GM18867 (cell line): ENCODE measurements around the gene UNC13B.
"Not testable (repeated sequence)": the region's sequence is repeated elsewhere in the genome, so short reads cannot be mapped to it uniquely, and the experiment has no call there.

Experiments
- ATAC-seq: cut with Tn5 transposase; IDR thresholded peaks from one replicate; pipeline ENCODE4 v1.9.1; 2021; ENCODE audit warnings: mild to moderate bottlenecking, moderate library complexity; ENCODE audit not compliant: unreplicated experiment

Gene UNC13B

DNA sequence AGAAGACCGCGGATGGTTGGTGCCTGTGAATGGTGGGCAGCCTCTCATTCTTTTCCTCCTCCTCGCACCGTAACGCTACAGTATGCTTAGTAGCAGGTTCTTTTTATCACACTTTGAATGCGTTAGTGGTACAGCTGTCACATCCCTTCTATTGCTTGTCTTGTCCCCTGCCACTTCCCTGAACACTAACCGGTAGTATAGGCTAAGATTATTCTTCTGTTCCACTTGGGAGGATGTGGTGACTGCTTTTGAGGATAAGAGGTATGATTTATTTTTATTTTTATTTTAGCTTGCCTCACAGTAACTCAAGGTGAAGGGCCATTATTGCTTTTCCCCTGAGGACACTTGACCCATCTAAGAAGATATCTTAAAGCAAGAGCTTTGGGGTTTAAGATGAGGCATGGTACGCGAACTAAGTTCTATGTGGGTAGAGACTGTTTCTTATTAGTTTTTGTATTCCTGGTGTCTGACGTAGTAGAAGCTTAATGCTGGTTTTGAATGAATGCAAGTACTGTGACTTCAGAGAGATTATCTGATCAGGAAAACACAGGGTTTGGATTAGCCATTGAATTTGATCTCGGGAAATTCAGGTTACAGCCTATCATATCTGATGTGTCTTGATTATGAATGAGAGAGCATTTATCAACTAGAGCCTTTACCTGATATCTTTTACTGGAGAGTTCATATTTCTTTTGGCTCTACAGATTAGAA lies 951 bp downstream of the UNC13B start:
- no peak for ATAC-seq

DNA sequence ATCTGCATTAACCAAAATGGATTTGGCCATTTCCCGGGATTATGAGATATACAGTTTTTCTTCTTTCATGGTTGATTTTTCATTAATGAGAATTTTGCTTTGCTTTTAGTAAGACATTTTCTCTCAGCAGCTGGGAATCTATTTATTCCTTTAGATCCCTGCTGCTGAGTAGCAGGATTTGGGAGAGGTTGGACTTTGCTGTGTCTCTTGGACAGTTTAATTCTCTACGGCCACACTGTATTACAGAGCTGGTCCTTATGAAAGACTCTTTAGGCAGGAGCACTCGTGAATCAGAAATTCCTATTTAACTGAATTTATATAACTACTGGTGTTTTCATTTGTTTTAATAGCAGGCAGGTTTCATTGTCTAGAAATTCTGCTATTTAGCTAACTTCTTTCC lies 1.6 kb downstream of the UNC13B start:
- ATAC-seq: no peak

GRCh38 chr9:35164711-35165110 lies 2.9 kb downstream of the UNC13B start:
- no peak for ATAC-seq

DNA sequence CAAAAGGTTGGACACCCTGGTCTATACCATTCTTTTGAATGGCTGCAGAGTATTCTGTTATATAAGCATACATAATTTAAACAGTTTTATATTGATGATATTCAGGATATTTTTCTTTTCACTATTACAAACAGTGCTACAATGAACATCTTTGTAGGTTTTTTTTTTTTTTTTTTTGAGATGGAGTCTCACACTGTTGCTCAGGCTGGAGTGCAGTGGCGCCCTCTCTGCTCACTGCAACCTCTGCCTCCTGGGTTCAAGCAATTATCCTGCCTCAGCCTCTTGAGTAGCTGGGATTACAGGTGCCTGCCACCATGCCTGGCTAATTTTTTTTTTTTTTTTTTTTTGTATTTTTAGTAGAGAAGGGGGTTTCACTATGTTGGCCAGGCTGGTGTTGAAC lies 5.6 kb downstream of the UNC13B start:
- ATAC-seq: not testable (repeated sequence)

DNA sequence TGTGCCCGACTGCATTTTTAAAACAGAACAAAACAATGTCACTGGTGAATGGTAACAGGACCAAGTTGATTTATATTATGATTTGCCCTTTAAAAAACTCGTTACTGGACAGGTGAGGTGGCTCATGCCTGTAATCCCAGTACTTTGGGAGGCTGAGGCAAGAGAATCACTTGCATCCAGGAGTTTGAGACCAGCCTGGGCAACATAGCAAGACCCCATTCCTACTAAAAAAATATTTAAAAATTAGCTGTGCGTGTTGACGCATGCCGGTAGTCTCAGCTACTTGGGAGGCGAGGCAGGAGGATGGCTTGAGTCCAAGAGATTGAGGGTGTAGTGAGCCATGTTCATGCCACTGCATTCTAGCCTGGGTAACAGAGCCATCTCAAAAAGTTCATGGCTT lies 7.2 kb downstream of the UNC13B start:
- ATAC-seq: no peak

- ATAC-seq: no peak
These were observed 11.1 kb downstream of the UNC13B start for GRCh38 chr9:35172878-35173277.

DNA sequence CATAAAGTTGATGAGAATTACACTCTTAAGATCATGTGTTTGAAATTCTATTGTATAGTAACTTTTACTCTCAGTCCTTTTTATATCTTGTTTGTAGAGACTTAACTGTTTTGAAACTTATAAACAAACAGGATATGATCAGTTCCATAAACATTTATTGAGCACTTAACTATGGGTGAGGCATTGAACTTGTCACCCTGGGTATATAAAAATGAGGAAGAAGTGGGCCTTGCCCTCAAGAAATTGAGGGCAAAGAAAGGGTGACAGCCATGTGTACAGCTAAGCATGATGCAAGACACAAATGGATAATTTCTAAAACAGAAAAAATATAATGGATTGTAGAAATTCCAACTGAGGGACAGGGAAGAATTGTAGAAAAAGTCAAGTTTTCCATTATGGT lies 15.7 kb downstream of the UNC13B start:
- no peak for ATAC-seq

- no peak for ATAC-seq
These were observed 17.8 kb downstream of the UNC13B start for GRCh38 chr9:35179347-35180280.

DNA sequence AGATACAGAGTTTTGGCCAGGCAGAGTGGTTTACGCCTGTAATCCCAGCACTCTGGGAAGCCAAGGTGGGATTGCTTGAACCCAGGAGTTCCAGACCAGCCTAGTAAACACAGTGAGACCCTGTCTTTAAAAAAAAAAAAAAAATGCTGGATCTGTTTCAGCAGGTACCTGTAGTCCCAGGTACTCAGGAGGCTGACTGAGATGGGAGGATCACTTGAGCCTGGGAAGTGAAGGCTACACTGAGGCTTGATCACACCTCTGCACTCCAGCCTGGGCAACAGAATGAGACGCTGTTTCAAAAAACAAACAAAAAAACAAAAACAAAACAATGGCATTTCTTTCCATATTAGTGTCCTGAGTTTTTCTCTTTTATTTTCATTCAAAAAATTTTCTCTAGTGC lies 19.0 kb downstream of the UNC13B start:
- no peak for ATAC-seq

DNA sequence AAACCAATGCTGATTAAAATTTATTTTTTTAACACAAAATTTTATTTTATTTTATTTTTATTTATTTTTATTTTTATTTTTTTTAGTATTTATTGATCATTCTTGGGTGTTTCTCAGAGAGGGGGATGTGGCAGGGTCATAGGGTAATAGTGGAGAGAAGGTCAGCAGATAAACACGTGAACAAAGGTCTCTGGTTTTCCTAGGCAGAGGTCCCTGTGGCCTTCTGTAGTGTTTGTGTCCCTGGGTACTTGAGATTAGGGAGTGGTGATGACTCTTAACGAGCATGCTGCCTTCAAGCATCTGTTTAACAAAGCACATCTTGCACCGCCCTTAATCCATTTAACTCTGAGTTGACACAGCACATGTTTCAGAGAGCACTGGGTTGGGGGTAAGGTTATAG lies 20.6 kb downstream of the UNC13B start:
- ATAC-seq: not testable (repeated sequence)

- not testable (repeated sequence) for ATAC-seq
These were observed 21.4 kb downstream of the UNC13B start for GRCh38 chr9:35182996-35183754.

- not testable (repeated sequence) for ATAC-seq
These were observed 22.1 kb downstream of the UNC13B start for GRCh38 chr9:35183755-35184480.

GRCh38 chr9:35186524-35186923 lies 24.7 kb downstream of the UNC13B start:
- ATAC-seq: no peak

GRCh38 chr9:35190203-35190602 lies 28.4 kb downstream of the UNC13B start:
- ATAC-seq: no peak

DNA sequence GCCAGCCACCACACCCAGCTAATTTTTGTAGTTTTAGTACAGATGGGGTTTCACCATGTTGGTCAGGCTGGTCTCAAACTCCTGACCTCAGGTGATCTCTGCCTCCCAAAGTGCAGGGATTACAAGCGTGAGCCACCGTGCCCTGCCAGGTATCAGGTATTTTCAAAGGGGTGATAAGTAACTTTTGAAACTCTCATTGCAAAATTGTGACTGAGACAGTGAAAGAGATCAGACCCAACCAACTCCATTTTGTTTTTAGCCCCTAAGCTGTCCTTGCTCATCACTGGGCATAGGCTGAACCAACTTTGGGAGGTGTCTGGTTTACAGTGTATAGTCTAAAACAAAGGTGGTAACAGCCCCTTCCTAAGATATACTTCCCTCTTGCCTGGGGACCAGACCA lies 29.3 kb downstream of the UNC13B start:
- no peak for ATAC-seq

- no peak for ATAC-seq
These were observed 32.0 kb downstream of the UNC13B start for GRCh38 chr9:35193762-35194161.

GRCh38 chr9:35195683-35196082 lies 33.9 kb downstream of the UNC13B start:
- no peak for ATAC-seq

GRCh38 chr9:35198191-35198590 lies 36.4 kb downstream of the UNC13B start:
- no peak for ATAC-seq

DNA sequence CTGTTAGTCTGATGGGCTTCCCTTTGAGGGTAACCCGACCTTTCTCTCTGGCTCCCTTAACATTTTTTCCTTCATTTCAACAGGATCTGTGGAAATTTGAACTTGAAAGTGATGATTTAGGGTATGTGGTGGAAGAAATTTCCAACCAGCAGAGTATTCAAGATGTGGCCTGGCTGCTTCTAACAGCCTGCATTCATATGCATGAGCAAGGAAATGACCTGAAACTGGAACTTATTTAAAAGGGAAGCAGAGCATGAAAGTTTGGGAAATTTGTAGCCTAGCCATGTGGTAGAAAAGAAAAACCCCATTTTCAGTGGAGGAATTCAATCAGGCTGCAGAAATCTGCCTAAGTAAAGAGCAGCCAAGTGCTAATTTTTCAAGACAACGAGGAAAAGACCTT lies 41.7 kb downstream of the UNC13B start:
- ATAC-seq: no peak

DNA sequence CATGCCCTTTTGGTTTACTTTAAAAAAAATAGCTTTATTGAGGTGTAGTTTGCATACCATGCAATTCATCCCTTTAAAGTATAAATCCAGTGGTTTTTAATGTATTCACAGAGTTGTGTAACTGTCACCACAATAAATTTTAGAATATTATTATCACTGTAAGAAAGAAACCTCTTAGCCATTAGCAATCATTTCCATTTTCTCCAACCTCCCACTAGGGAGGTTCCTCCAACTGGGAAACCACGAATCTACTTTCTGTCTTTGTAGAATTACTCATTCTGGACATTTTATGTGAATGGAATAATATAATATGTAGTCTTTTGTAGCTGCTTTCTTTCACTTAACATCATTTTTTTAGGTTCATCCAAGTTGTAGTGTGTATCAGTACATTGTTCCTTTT lies 43.5 kb downstream of the UNC13B start:
- ATAC-seq: no peak

DNA sequence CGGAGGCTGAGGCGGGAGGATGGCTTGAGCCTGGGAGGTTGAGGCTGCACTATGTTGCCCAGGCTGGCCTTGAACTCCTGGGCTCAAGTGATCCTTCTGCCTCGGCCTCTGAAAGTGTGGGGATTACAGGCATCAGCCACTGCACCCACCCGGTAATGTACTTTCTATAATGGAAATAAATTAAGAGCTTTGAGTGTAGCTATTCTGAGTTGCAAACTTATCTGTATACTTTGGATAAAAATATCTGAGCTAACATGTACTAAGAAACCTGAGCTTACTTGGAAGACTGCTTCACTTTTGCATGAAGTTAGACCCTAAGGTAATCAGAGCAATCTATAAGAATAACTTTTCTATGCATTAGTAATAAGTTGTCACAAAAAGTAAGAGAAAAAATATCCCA lies 50.0 kb downstream of the UNC13B start:
- no peak for ATAC-seq
